Effector memory CD8-positive, alpha-beta T cell (primary cell): Measurements from ENCODE around the gene PPP2CA.
"Not testable (repeated sequence)": the region's sequence is repeated elsewhere in the genome, so short reads cannot be mapped to it uniquely, and the experiment has no call there.

Source experiments
- ATAC-seq: fragments of 150-1000 bp; cut with Tn5 transposase; replicated peaks from 2 replicates; pipeline ENCODE4 v1.10.0; 2021; ENCODE audit warnings: mild to moderate bottlenecking, moderate library complexity
- DNase-seq, 3 experiments: peaks; one replicate each; pipeline ENCODE4 v3.0.0; 2021
- H3K27ac Mint-ChIP-seq, 2 donors: one replicate each; pipeline ENCODE4 v1.8.0; 2022; ENCODE audit warnings: mild to moderate bottlenecking in 2 of 2, mixed read lengths in 2 of 2, moderate library complexity in 2 of 2
- H3K27me3 Mint-ChIP-seq, 2 donors: one replicate each; pipeline ENCODE4 v1.8.0; 2022; ENCODE audit warnings: mixed read lengths in 2 of 2
- H3K36me3 Mint-ChIP-seq: one replicate; pipeline ENCODE4 v1.8.0; 2022; ENCODE audit warnings: mild to moderate bottlenecking, moderate library complexity, mixed read lengths; ENCODE audit not compliant: insufficient read depth
- H3K4me1 Mint-ChIP-seq, 2 donors: one replicate each; pipeline ENCODE4 v1.8.0; 2022; ENCODE audit warnings: low read depth in 2 of 2, mixed read lengths in 2 of 2
- H3K4me3 Mint-ChIP-seq, 2 donors: one replicate each; pipeline ENCODE4 v1.8.0; 2022; ENCODE audit warnings: mild to moderate bottlenecking in 2 of 2, mixed read lengths in 2 of 2, moderate library complexity in 2 of 2
- H3K9me3 Mint-ChIP-seq, 2 donors: one replicate each; pipeline ENCODE4 v1.8.0; 2022; ENCODE audit warnings: mixed read lengths in 2 of 2

The PPP2CA gene

GRCh38 chr5:134171972-134172371 lies 53.9 kb downstream of the PPP2CA start:
- Mint-ChIP-seq H3K27me3 (no peaks in the 10 kb centered on the region), H3K27ac (no peak overlapping the region), H3K36me3 (peaks cover 93% of the 10 kb centered on the region), H3K9me3 (no peaks in the 10 kb centered on the region), H3K4me1 (peaks cover 32 to 52% of the 10 kb centered on the region in 2 donors), H3K4me3 (no peak overlapping the region)
- no peak for ATAC-seq
- DNase-seq: no peak

- ATAC-seq (no peak), DNase-seq (no peak)
- H3K27ac Mint-ChIP-seq: peak overlapping the region in 1 of 2 donors; percentile 83
- no peaks in the 10 kb centered on the region for H3K27me3 Mint-ChIP-seq
- no peaks in the 10 kb centered on the region for H3K9me3 Mint-ChIP-seq
- H3K36me3 Mint-ChIP-seq: peaks cover 97% of the 10 kb centered on the region
- H3K4me3 Mint-ChIP-seq: no peak overlapping the region
- peaks cover 19 to 39% of the 10 kb centered on the region in 2 donors for H3K4me1 Mint-ChIP-seq
Observed at GRCh38 chr5:134162592-134162991, 63.3 kb downstream of the PPP2CA start.

- peak overlapping the region in 1 of 2 donors; percentile 60 for H3K27ac Mint-ChIP-seq
- peaks cover 97% of the 10 kb centered on the region for H3K36me3 Mint-ChIP-seq
- no peak for DNase-seq
Observed at GRCh38 chr5:134161513-134162395, 64.1 kb downstream of the PPP2CA start.

DNA sequence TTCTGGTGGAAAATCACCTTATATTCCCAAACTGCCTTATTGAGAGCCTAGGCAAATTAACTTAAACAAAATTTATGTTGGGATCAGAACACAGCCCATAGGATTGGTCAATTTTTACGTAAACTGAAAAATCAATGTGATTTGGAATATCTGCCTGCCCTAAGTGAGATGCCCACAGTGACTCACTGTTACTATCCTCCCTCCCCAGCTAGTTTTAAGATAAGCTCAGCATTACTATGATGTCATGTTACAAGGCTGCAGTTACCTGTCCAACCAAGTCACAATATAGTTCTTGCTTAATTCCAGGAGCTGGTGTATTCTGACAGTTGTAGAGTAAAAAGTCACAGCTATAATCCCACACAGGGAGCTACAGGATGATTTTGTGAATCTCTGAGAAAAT lies 72.2 kb downstream of the PPP2CA start:
- H3K4me1 Mint-ChIP-seq: peaks cover 24 to 51% of the 10 kb centered on the region in 2 donors
- DNase-seq (no peak), ATAC-seq (no peak)
- H3K36me3 Mint-ChIP-seq: peaks cover 95% of the 10 kb centered on the region
- H3K27me3 Mint-ChIP-seq: no peaks in the 10 kb centered on the region
- H3K27ac Mint-ChIP-seq: peak overlapping the region; percentile 83 to 88
- no peak overlapping the region for H3K4me3 Mint-ChIP-seq
- no peaks in the 10 kb centered on the region for H3K9me3 Mint-ChIP-seq

More at GRCh38 chr5:134161513-134162395, 64.1 kb downstream of the PPP2CA start:
- Mint-ChIP-seq H3K9me3 (no peaks in the 10 kb centered on the region), H3K27me3 (no peaks in the 10 kb centered on the region), H3K4me1 (peaks cover 15 to 37% of the 10 kb centered on the region in 2 donors), H3K4me3 (no peak overlapping the region)
- ATAC-seq: no peak

- no peak for ATAC-seq
- Mint-ChIP-seq H3K36me3 (peaks cover 95% of the 10 kb centered on the region), H3K4me1 (peaks cover 24 to 48% of the 10 kb centered on the region in 2 donors), H3K27ac (peak overlapping the region; percentile 83 to 88), H3K9me3 (no peaks in the 10 kb centered on the region), H3K27me3 (no peaks in the 10 kb centered on the region), H3K4me3 (no peak overlapping the region)
- no peak for DNase-seq
Observed at GRCh38 chr5:134153241-134153640, 72.6 kb downstream of the PPP2CA start.

GRCh38 chr5:134152173-134152832 lies 73.6 kb downstream of the PPP2CA start:
- ATAC-seq, H3K27me3 Mint-ChIP-seq, H3K9me3 Mint-ChIP-seq, DNase-seq: not testable (repeated sequence)
- H3K4me3 Mint-ChIP-seq: peak overlapping the region in 1 of 2 donors; percentile 54
- peaks cover 21 to 40% of the 10 kb centered on the region in 2 donors for H3K4me1 Mint-ChIP-seq
- H3K36me3 Mint-ChIP-seq: peaks cover 96% of the 10 kb centered on the region
- peak overlapping the region; percentile 83 to 88 for H3K27ac Mint-ChIP-seq

- peaks cover 96% of the 10 kb centered on the region for H3K36me3 Mint-ChIP-seq
- DNase-seq: no peak
- H3K27ac Mint-ChIP-seq: peak overlapping the region; percentile 83 to 93
- H3K9me3 Mint-ChIP-seq: no peaks in the 10 kb centered on the region
- H3K27me3 Mint-ChIP-seq: no peaks in the 10 kb centered on the region
- H3K4me1 Mint-ChIP-seq: peaks cover 21 to 40% of the 10 kb centered on the region in 2 donors
- ATAC-seq: no peak
- H3K4me3 Mint-ChIP-seq: no peak overlapping the region
Observed at GRCh38 chr5:134151723-134152122, 74.2 kb downstream of the PPP2CA start.

GRCh38 chr5:134149571-134150303 lies 76.1 kb downstream of the PPP2CA start:
- peak in 1 of 3 experiments; percentile 1 for DNase-seq
- Mint-ChIP-seq H3K4me3 (no peak overlapping the region), H3K27me3 (no peaks in the 10 kb centered on the region), H3K9me3 (no peaks in the 10 kb centered on the region), H3K27ac (peak overlapping the region; percentile 90 to 93), H3K36me3 (peaks cover 96% of the 10 kb centered on the region), H3K4me1 (peaks cover 20 to 35% of the 10 kb centered on the region in 2 donors)
- no peak for ATAC-seq

DNA sequence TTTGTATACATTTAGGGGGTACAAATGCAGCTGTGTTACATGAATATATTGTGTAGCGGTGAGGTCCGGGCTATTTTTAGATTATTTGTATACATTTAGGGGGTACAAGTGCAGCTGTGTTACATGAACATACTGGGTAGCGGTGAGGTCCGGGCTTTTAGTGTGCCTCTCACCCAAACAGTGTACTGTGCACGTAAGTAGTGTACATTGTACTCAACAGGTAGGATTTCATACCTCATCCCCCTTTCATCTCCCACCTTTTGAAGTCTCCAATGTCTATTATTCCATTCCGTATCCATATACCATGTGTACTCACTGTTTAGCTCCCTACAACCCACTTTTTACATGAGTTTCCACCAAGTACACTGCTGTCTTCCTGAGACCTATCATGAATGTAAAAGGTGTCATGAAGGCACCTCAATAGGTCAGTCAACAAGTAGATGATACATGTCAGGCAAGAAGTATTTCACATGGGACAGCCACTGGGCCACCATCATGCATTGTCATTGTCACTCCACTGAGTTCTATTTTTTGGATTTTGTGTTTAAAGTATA lies 76.8 kb downstream of the PPP2CA start:
- Mint-ChIP-seq H3K4me1 (peaks cover 21 to 36% of the 10 kb centered on the region in 2 donors), H3K4me3 (no peak overlapping the region), H3K9me3 (no peaks in the 10 kb centered on the region), H3K27ac (peak overlapping the region; percentile 90 to 93), H3K27me3 (no peaks in the 10 kb centered on the region), H3K36me3 (peaks cover 96% of the 10 kb centered on the region)
- DNase-seq: peak in 1 of 3 experiments; percentile 0
- ATAC-seq: no peak

- Mint-ChIP-seq H3K9me3 (no peaks in the 10 kb centered on the region), H3K36me3 (peaks cover 96% of the 10 kb centered on the region), H3K4me1 (peaks cover 21 to 36% of the 10 kb centered on the region in 2 donors), H3K4me3 (no peak overlapping the region), H3K27ac (peak overlapping the region; percentile 10 to 99), H3K27me3 (no peaks in the 10 kb centered on the region)
- DNase-seq: no peak
- no peak for ATAC-seq
Observed at GRCh38 chr5:134148316-134148715, 77.6 kb downstream of the PPP2CA start.

- Mint-ChIP-seq H3K27me3 (no peaks in the 10 kb centered on the region), H3K4me1 (peaks cover 23 to 26% of the 10 kb centered on the region in 2 donors), H3K9me3 (no peaks in the 10 kb centered on the region), H3K4me3 (peak overlapping the region in 1 of 2 donors; percentile 25), H3K27ac (peak overlapping the region; percentile 85 to 99), H3K36me3 (peaks cover 96% of the 10 kb centered on the region)
- no peak for DNase-seq
- no peak for ATAC-seq
Observed at GRCh38 chr5:134146651-134147518, 79.0 kb downstream of the PPP2CA start.
